IMR-90 (cell line): ENCODE data around the gene RGL1. TPM values are rescaled to one million over a fixed set of nuclear protein-coding genes. Genes with fewer than 3 reads are reported as not detected.
A peak's percentile ranks its signal among the peaks of the same experiment; 100 is the strongest.

Experiments used
- ATAC-seq: fragments of 200-7000 bp; cut with Tn5 transposase; 2 replicates; pipeline ENCODE4 v1.9.1; 2020; ENCODE audit warnings: low read depth, mild to moderate bottlenecking, moderate library complexity
- BruUV-seq: library from RNA; stranded (reverse); fragments of 400-500 nt; replicated peaks from 2 replicates; lab custom pipeline; 2021; lab: Mats Ljungman, UMichigan
- CTCF ChIA-PET: fragments of 300-600 bp; formaldehyde crosslinking; extraction: SDS; loops from one replicate; lab custom pipeline; 2021; ENCODE audit warnings: antibody characterized with exemption; lab: Yijun Ruan, JAX
- POLR2A ChIA-PET: fragments of 300-600 bp; sonication (Branson Sonifier 250); formaldehyde crosslinking; loops from one replicate; lab custom pipeline; 2022; ENCODE audit warnings: antibody characterized with exemption; ENCODE audit not compliant: unreplicated experiment; lab: Charles Lee
- DNase-seq: peaks from one replicate; pipeline ENCODE4 v3.0.0; 2013
- H2AFZ ChIP-seq: replicated peaks from 2 replicates; pipeline ENCODE3; 2013; ENCODE audit warnings: low read length, mild to moderate bottlenecking; ENCODE audit not compliant: poor library complexity
- H2AK5ac ChIP-seq: 2 replicates; pipeline ENCODE4 v1.6.1; 2013; ENCODE audit warnings: low read depth, low read length, inconsistent platforms
- H2AK9ac ChIP-seq: replicated peaks from 2 replicates; pipeline ENCODE3; 2013; ENCODE audit warnings: mild to moderate bottlenecking, low read depth, low read length, moderate library complexity; ENCODE audit not compliant: poor library complexity
- H2BK120ac ChIP-seq: 2 replicates; pipeline ENCODE4 v1.6.1; 2013; ENCODE audit warnings: low read depth, low read length, inconsistent platforms
- H2BK15ac ChIP-seq: 3 replicates; pipeline ENCODE4 v1.6.1; 2013; ENCODE audit warnings: low read depth, low read length, inconsistent platforms
- H2BK20ac ChIP-seq: 2 replicates; pipeline ENCODE4 v1.6.1; 2013; ENCODE audit warnings: low read depth, mild to moderate bottlenecking, inconsistent platforms, low read length, moderate library complexity
- H2BK5ac ChIP-seq: 2 replicates; pipeline ENCODE4 v1.6.1; 2013; ENCODE audit warnings: mild to moderate bottlenecking, low read depth, low read length, inconsistent platforms; ENCODE audit not compliant: poor library complexity, severe bottlenecking
- H3K14ac ChIP-seq: replicated peaks from 2 replicates; pipeline ENCODE4 v1.6.1; 2013; ENCODE audit warnings: low read depth, low read length, inconsistent platforms
- H3K18ac ChIP-seq: 2 replicates; pipeline ENCODE4 v1.6.1; 2013; ENCODE audit warnings: low read depth, low read length, control low read depth
- H3K23ac ChIP-seq: 2 replicates; pipeline ENCODE4 v1.6.1; 2013; ENCODE audit warnings: low read depth, low read length, inconsistent platforms
- H3K27ac ChIP-seq: 2 replicates; pipeline ENCODE4 v1.5.1; 2013; ENCODE audit warnings: mild to moderate bottlenecking, control low read depth, low read length; ENCODE audit not compliant: insufficient read depth
- H3K27me3 ChIP-seq: 2 replicates; pipeline ENCODE4 v1.6.1; 2013; ENCODE audit warnings: low read length; ENCODE audit not compliant: control insufficient read depth, insufficient read depth
- H3K36me3 ChIP-seq: 2 replicates; pipeline ENCODE4 v1.6.1; 2013; ENCODE audit warnings: low read length, mixed read lengths; ENCODE audit not compliant: control insufficient read depth, insufficient read depth
- H3K4ac ChIP-seq: 2 replicates; pipeline ENCODE4 v1.6.1; 2013; ENCODE audit warnings: low read depth, low read length, inconsistent platforms
- H3K4me1 ChIP-seq: 2 replicates; pipeline ENCODE4 v1.6.1; 2013; ENCODE audit warnings: low read length, mixed read lengths; ENCODE audit not compliant: control insufficient read depth, insufficient read depth
- H3K4me2 ChIP-seq: 2 replicates; pipeline ENCODE4 v1.6.1; 2013; ENCODE audit warnings: low read depth, mild to moderate bottlenecking, control low read depth, low read length, moderate library complexity
- H3K4me3 ChIP-seq: 2 replicates; pipeline ENCODE4 v1.5.1; 2013; ENCODE audit warnings: low read depth, mild to moderate bottlenecking, control low read depth, low read length, moderate library complexity; ENCODE audit not compliant: insufficient read depth
- H3K56ac ChIP-seq: 2 replicates; pipeline ENCODE4 v1.6.1; 2013; ENCODE audit warnings: low read length, inconsistent platforms; ENCODE audit not compliant: insufficient read depth; ENCODE audit errors: extremely low read depth
- H3K79me1 ChIP-seq, 2 experiments: 2 replicates each; pipeline ENCODE4 v1.6.1; 2013; ENCODE audit warnings: low read length in 2 of 2, inconsistent platforms in 1 of 2, low read depth in 1 of 2
- H3K9ac ChIP-seq: 2 replicates; pipeline ENCODE4 v1.6.1; 2013; ENCODE audit warnings: low read depth, low read length, control low read depth
- H3K9me1 ChIP-seq: 2 replicates; pipeline ENCODE4 v1.6.1; 2013; ENCODE audit warnings: low read length, inconsistent platforms; ENCODE audit not compliant: insufficient read depth
- H3K9me3 ChIP-seq: 2 replicates; pipeline ENCODE4 v1.6.1; 2013; ENCODE audit warnings: low read length; ENCODE audit not compliant: control insufficient read depth, insufficient read depth
- H4K20me1 ChIP-seq: 2 replicates; pipeline ENCODE4 v1.6.1; 2013; ENCODE audit warnings: low read length, inconsistent platforms; ENCODE audit not compliant: insufficient read depth
- H4K5ac ChIP-seq: 2 replicates; pipeline ENCODE4 v1.6.1; 2013; ENCODE audit warnings: mild to moderate bottlenecking, low read depth, low read length, control low read depth
- H4K8ac ChIP-seq, 2 experiments: 2 replicates each; pipeline ENCODE4 v1.6.1; 2013; ENCODE audit warnings: low read depth in 2 of 2, low read length in 2 of 2, control low read depth in 1 of 2, inconsistent platforms in 1 of 2
- H4K91ac ChIP-seq: 2 replicates; pipeline ENCODE4 v1.6.1; 2013; ENCODE audit warnings: low read depth, low read length, inconsistent platforms; ENCODE audit not compliant: insufficient read depth
- CEBPB ChIP-seq: IDR thresholded peaks from 2 replicates; pipeline ENCODE4 v1.6.1; 2012; ENCODE audit warnings: low read depth, low read length, improper control_type of control experiment
- NFE2L2 ChIP-seq: fragments of 150-350 bp; IDR thresholded peaks from 2 replicates; pipeline ENCODE4 v1.6.1; 2016; ENCODE audit warnings: low read depth, mild to moderate bottlenecking, low read length
- dilution Hi-C: fragments of 300-500 bp; cut with HindIII; formaldehyde crosslinking; loops from one replicate; pipeline ENCODE4 v1.14.3; 2018; ENCODE audit warnings: low sequenced_read_pairs; ENCODE audit not compliant: unreplicated experiment
- in situ Hi-C: fragments of 300-500 bp; cut with MboI; formaldehyde crosslinking; loops from 3 replicates; pipeline ENCODE4 v1.14.3; 2019; ENCODE audit warnings: low sequenced_read_pairs, inconsistent platforms, mixed read lengths
- intact Hi-C: fragments of 100-400 bp; cut with micrococcal nuclease; formaldehyde crosslinking; loops from 2 replicates; pipeline ENCODE4 v1.10.0; 2022
- polyA plus RNA-seq, 3 experiments: library from polyadenylated mRNA; depleted of rRNA; stranded (reverse); fragments of >200 nt; gene quantifications; 2 replicates each; pipeline ENCODE4 v1.2.3, GENCODE V29; 2012; ENCODE audit warnings: low replicate concordance in 1 of 3
- total RNA-seq: library from RNA; depleted of rRNA; stranded (reverse); fragments of >200 nt; gene quantifications from 2 replicates; pipeline ENCODE4 v1.2.3, GENCODE V29; 2012

The RGL1 gene
- total and polyA plus RNA-seq, 2 of the 4 experiments (the other 2 are of a cell fraction) = 4.7 to 7.5 TPM

- Histone ChIP-seq H3K36me3 (peaks cover 2% of the 10 kb centered on the region; the same call in 1 of the 2 replicates), H2BK15ac (no peak overlapping the region), H3K27ac (no peak overlapping the region), H3K9me1 (no peaks in the 10 kb centered on the region), H3K79me1 (no peaks in the 10 kb centered on the region), H2BK20ac (no peak overlapping the region), H4K8ac (no peak overlapping the region), H2BK120ac (no peak overlapping the region), H4K20me1 (no peaks in the 10 kb centered on the region), H2AK9ac (no peak overlapping the region), H3K4ac (no peak overlapping the region), H2AK5ac (no peak overlapping the region), H2BK5ac (no peak overlapping the region), H4K5ac (no peak overlapping the region), H2AFZ (no peak overlapping the region), H3K23ac (no peak overlapping the region), H3K4me2 (no peak overlapping the region), H3K14ac (no peak overlapping the region), H4K91ac (no peak overlapping the region), H3K9ac (no peak overlapping the region), H3K4me1 (0 out of 2 replicates have a peak, but pooled peaks cover 3% of the 10 kb centered on the region), H3K4me3 (no peak overlapping the region), H3K56ac (no peak overlapping the region), H3K27me3 (no peaks in the 10 kb centered on the region), H3K9me3 (no peaks in the 10 kb centered on the region), H3K18ac (no peak overlapping the region)
- dilution Hi-C loops = no loop called here
- CTCF ChIA-PET = interaction anchor here (0.6 to 1.2 kb wide), 3 partner anchors 11 to 364 kb away, joined by 3 to 5 read pairs (median 3); no protein-coding TSS in a partner anchor
- TF ChIP-seq CEBPB = 0 out of 2 replicates have a peak, but pooled peaks have one; percentile 6
- TF ChIP-seq NFE2L2 = no peak
- BruUV-seq = no TSS peak
- intact Hi-C loops = no loop called here
- in situ Hi-C loops = no loop called here
- peak; percentile 32; the same call in 1 of the 2 replicates for ATAC-seq
- peak; percentile 17 for DNase-seq
- POLR2A ChIA-PET = no interaction called here
These were observed 87.5 kb downstream of the RGL1 start for GRCh38 chr1:183892351-183892793.
